ENCODE results near the gene CTAG1B.
A peak's percentile ranks its signal among the peaks of the same experiment; 100 is the strongest.

CTAG1B gene

GRCh38 chrX:154607370-154607769 lies 11.7 kb downstream of the CTAG1B start:
- TF ChIP-seq CTCF (IDR thresholded peaks at IDR 0.05; ENCODE audit: low read depth, low read length, missing control alignments), result no peak
- DNase-seq (ENCODE audit: extremely low read depth, low read depth), result no peak
- H3K4me3 ChIP-seq (replicated peaks; ENCODE audit: low read depth, low read length), result no peak overlapping the region

GRCh38 chrX:154605566-154605965 lies 13.5 kb downstream of the CTAG1B start:
- DNase-seq (ENCODE audit: extremely low read depth, low read depth), result no peak
- no peak for TF ChIP-seq CTCF (IDR thresholded peaks at IDR 0.05; ENCODE audit: low read depth, low read length, missing control alignments)
- H3K4me3 ChIP-seq (replicated peaks; ENCODE audit: low read depth, low read length), result no peak overlapping the region

GRCh38 chrX:154603438-154604430 lies 15.3 kb downstream of the CTAG1B start:
- peak; percentile 52 for DNase-seq (ENCODE audit: extremely low read depth, low read depth)
- TF ChIP-seq CTCF (IDR thresholded peaks at IDR 0.05; ENCODE audit: low read depth, low read length, missing control alignments), result no peak
- no peak overlapping the region for H3K4me3 ChIP-seq (replicated peaks; ENCODE audit: low read depth, low read length)

GRCh38 chrX:154602766-154603437 lies 16.2 kb downstream of the CTAG1B start:
- TF ChIP-seq CTCF (IDR thresholded peaks at IDR 0.05; ENCODE audit: low read depth, low read length, missing control alignments), result no peak
- DNase-seq (ENCODE audit: extremely low read depth, low read depth), result no peak
- H3K4me3 ChIP-seq (replicated peaks; ENCODE audit: low read depth, low read length), result no peak overlapping the region

- no peak for DNase-seq (ENCODE audit: extremely low read depth, low read depth)
- no peak for TF ChIP-seq CTCF (IDR thresholded peaks at IDR 0.05; ENCODE audit: low read depth, low read length, missing control alignments)
- no peak overlapping the region for H3K4me3 ChIP-seq (replicated peaks; ENCODE audit: low read depth, low read length)
Measured at GRCh38 chrX:154602226-154602625, 16.9 kb downstream of the CTAG1B start.

- no peak for DNase-seq (ENCODE audit: extremely low read depth, low read depth)
- no peak for TF ChIP-seq CTCF (IDR thresholded peaks at IDR 0.05; ENCODE audit: low read depth, low read length, missing control alignments)
- H3K4me3 ChIP-seq (replicated peaks; ENCODE audit: low read depth, low read length), result no peak overlapping the region
Measured at GRCh38 chrX:154600759-154601374, 18.2 kb downstream of the CTAG1B start.

Data from HFF-Myc (cell line).